Measurements from ENCODE around the gene DNAJC30.

Gene DNAJC30

DNA sequence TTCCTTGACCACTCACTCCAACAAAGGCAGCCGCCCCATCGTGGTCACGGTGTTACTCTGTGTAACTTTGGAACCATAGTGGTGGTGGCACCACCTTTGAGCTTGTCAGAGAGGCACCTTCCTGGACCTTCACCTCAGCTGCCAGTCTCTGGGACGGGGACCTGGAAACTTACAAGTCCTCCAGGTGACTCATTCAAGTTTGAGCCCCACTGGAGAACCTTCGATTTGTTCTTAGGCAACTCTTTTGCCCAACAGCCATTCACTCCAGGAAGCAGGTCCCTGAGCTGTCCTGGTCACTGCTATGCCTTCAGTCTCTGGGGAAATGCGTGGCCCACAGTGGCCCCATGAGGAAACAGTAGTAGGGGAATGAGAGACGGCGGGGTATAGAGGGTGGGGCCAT lies 19.0 kb upstream of the DNAJC30 start:
- TF ChIP-seq, protein P1, sequence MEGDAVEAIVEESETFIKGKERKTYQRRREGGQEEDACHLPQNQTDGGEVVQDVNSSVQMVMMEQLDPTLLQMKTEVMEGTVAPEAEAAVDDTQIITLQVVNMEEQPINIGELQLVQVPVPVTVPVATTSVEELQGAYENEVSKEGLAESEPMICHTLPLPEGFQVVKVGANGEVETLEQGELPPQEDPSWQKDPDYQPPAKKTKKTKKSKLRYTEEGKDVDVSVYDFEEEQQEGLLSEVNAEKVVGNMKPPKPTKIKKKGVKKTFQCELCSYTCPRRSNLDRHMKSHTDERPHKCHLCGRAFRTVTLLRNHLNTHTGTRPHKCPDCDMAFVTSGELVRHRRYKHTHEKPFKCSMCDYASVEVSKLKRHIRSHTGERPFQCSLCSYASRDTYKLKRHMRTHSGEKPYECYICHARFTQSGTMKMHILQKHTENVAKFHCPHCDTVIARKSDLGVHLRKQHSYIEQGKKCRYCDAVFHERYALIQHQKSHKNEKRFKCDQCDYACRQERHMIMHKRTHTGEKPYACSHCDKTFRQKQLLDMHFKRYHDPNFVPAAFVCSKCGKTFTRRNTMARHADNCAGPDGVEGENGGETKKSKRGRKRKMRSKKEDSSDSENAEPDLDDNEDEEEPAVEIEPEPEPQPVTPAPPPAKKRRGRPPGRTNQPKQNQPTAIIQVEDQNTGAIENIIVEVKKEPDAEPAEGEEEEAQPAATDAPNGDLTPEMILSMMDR (IDR thresholded peaks at IDR 0.05; ENCODE audit: insufficient read depth, low read depth, low read length, missing control alignments) = no peak
- no peak overlapping the region for H3K4me3 ChIP-seq (ENCODE audit: low read depth, low read length)
- DNase-seq (ENCODE audit: low read depth) = no peak

DNA sequence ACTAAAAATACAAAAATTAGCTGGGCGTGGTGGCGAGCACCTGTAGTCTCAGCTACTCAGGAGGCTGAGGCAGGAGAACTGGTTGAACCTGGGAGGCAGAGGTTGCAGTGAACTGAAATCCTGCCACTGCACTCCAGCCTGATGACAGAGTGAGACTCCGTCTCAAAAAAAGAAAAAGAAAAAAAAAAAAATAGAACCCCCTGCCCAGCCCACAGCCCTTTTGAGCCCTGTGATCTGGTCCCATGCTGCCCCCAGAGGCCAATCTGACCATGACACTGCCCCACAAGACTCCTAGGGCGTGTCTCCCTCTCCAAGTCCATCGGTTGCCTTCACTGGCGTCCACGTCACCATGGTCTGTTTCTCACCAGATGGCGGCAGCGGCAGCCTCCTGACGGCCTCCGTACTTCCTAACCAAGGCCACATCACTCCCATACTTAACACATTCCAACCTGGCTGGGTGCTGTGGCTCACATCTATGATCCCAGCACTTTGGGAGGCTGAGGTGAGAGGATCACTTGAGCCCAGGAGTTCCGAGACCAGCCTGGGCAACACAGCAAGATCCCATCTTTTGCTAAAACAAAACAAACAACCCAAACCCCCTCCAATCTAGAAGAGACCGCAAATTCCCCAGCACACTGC lies 18.2 kb upstream of the DNAJC30 start:
- TF ChIP-seq, protein P1 (IDR thresholded peaks at IDR 0.05; ENCODE audit: insufficient read depth, low read depth, low read length, missing control alignments) = peak; percentile 60
- no peak overlapping the region for H3K4me3 ChIP-seq (ENCODE audit: low read depth, low read length)
- no peak for DNase-seq (ENCODE audit: low read depth)

DNA sequence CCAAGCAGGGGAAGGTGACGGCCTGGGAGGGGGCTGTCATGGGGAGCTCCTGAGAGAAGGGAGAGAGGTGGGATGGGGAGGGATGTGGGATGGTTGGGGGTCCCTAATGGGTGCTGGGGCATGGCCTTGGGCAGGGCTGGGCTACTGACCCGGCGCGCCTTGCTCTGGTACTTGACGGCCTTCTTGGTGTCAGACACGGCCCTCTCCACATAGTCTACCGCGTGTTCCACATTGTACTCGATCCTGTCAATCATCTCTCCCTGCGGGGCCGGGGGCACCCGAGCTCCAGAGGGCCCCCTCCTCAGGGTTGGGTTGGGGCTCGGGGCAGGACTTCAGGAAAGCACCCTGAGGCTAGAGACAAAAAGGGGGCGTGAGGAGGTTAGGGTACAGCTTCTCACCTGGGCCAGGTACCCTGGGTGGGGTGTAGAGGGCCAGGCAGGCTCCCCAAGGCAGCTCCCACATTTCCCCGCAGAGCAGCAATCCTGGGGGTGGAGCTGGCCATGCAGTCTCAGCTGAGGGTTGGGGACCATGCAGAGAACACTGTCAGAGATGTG lies 17.4 kb upstream of the DNAJC30 start:
- TF ChIP-seq, protein P1 (IDR thresholded peaks at IDR 0.05; ENCODE audit: insufficient read depth, low read depth, low read length, missing control alignments) = no peak
- DNase-seq (ENCODE audit: low read depth) = no peak
- no peak overlapping the region for H3K4me3 ChIP-seq (ENCODE audit: low read depth, low read length)

DNA sequence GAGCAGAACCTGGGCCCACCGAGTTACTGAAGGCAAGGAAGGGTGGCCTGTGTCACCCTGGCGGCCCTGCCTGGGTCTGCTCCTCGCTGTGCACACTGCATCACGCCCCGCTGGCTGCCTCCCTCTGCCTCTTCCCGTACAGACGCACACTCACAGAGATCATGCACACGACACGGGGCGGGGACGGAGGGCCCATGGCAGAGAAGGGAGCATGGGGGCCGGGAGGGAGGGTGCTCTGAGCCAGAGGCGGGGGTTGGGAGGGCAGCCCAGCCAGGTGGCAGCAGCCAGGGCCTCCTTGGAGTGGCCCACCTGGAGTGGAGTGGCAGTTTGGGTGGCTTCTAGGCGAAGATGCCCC lies 16.8 kb upstream of the DNAJC30 start:
- no peak for DNase-seq (ENCODE audit: low read depth)
- TF ChIP-seq, protein P1 (IDR thresholded peaks at IDR 0.05; ENCODE audit: insufficient read depth, low read depth, low read length, missing control alignments) = no peak
- H3K4me3 ChIP-seq (ENCODE audit: low read depth, low read length) = no peak overlapping the region

DNA sequence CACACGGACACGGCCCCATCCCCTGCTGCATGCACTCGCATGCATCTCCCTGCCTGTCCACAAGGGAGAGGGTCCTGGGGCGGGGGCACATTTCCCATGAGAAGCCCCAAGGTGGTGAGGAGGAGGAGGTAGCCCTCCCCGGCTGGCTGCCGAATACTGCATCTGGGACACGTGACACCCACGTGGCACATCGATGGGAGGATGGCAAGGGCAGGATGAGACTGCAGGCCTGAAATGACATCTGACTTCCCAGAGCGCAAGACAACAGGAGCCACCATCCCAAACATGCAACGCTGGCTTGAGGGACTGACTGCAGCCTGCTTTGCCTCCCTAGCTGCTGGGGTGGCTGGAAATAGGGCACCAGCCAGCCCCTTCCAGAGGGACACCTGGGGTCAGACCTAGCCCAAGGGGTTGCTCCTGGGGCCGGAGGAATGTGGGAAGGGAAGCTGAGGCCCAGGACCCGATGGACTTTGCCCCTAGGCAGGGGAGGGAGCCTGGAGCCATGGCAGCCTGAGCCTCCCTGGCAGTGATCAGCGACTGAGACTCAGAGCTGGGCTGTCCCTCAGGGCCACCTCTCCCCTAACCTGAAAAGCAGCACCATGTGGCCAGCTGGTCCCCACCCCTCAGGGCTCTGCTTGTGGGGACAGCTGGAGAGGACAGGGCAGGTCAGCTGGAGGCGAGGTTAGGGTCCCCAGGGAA lies 16.3 kb upstream of the DNAJC30 start:
- no peak for DNase-seq (ENCODE audit: low read depth)
- TF ChIP-seq, protein P1 (IDR thresholded peaks at IDR 0.05; ENCODE audit: insufficient read depth, low read depth, low read length, missing control alignments) = no peak
- H3K4me3 ChIP-seq (ENCODE audit: low read depth, low read length) = no peak overlapping the region

DNA sequence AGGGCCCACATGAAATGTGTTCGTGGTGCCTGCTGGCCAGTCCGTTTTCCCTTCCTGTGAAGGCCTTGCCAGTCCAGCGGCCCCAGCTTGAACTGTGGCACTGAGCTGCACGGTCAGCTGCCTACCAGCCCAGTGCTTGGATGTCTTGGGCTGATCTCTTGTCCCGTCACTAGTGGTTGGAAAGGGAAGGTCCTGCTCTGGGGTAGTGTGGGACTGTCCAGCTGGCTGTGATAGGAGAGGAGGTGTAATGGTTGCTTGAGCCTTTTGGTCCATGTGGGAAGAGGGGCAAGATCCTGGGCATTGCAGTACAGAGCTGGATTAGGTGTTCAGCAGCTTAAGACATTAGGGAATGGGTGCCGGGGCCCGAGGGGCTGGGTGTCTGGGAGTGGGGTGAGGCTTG lies 15.2 kb upstream of the DNAJC30 start:
- H3K4me3 ChIP-seq (ENCODE audit: low read depth, low read length) = no peak overlapping the region
- TF ChIP-seq, protein P1 (IDR thresholded peaks at IDR 0.05; ENCODE audit: insufficient read depth, low read depth, low read length, missing control alignments) = no peak
- no peak for DNase-seq (ENCODE audit: low read depth)

All from GM12865 (cell line).